NCI-H2171 (cell line): Measurements from ENCODE around the gene CEP57L1.
A peak's percentile ranks its signal among the peaks of the same experiment; 100 is the strongest.
"Not testable (repeated sequence)": the region's sequence is repeated elsewhere in the genome, so short reads cannot be mapped to it uniquely, and the experiment has no call there.

ENCODE experiments used
- DNase-seq: peaks from one replicate; lab custom pipeline; 2025; lab: John Stamatoyannopoulos, UW

The CEP57L1 gene

DNA sequence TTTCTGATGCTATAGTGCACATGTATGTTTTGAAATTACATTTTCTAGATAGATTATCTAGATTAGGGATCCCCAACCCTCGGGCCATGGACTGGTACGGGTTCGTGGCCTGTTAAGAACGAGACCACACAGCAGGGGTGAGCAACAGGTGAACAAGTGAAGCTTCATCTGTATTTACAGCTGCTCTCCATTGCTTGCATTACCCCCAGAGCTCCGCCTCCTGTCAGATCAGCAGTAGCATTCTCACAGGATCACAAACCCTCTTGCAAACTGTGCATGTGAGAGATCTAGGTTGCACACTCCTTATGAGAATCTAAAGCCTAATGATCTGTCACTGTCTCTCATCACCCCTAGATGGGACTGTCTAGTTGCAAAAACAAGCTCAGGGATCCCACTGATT is 10.4 kb downstream of the CEP57L1 start:
- DNase-seq: no peak

DNA sequence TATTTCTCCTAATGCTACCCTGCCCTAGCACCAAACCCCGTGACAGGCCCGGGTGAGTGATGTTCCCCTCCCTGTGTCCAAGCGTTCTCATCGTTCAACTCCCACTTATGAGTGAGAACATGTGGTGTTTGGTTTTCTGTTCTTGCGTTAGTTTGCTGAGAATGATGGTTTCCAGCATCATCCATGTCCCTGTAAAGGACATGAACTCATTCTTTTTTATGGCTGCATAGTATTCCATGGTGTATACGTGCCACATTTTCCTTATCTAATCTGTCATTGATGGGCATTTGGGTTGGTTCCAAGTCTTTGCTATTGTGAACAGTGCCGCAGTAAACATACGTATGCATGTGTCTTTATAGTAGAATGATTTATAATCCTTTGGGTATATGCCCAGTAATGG is 14.4 kb downstream of the CEP57L1 start:
- not testable (repeated sequence) for DNase-seq

DNA sequence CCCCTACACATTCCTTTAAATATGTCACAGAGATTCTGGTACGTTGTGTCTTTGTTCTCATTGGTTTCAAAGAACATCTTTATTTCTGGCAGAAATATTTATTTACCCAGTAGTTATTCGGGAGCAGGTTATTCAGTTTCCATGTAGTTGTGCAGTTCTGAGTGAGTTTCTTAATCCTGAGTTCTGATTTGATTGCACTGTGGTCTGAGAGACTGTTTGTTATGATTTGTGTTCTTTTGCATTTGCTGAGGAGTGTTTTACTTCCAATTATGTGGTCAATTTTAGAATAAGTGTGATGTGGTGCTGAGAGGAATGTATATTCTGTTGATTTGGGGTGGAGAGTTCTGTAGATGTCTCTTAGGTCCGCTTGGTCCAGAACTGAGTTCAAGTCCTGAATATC is 17.4 kb downstream of the CEP57L1 start:
- not testable (repeated sequence) for DNase-seq

DNA sequence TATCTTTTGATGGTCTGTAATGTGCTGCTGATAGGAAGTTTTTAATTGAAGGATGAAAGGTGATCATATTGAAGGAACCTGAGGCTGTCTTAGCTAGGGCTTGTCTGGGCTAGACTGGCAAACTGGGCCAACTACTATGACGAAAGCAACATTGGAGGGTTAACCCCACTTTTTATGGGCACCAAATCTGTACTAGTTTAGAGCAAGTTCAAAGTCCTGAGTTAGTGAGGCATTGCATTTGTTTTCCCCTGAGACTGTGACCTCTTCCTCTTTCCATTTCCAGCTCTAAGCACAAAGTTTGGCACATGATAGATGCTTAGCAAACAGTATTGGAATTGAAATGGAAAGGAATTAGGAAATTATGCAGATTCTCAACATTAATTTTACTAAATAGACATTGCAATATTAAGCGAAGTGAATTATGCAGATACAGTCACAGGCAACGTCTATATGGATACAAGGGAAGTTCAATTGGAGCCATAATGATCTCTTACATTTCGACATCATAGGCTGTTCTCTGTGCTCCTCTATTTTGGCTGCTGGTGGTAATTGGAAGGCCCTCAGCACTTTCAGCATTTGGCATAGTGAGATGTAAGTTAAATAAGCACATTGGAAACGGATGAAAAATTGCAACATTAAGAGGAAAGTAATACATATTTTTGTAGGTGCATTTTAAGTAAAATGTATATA is 22.2 kb downstream of the CEP57L1 start:
- DNase-seq: no peak

DNA sequence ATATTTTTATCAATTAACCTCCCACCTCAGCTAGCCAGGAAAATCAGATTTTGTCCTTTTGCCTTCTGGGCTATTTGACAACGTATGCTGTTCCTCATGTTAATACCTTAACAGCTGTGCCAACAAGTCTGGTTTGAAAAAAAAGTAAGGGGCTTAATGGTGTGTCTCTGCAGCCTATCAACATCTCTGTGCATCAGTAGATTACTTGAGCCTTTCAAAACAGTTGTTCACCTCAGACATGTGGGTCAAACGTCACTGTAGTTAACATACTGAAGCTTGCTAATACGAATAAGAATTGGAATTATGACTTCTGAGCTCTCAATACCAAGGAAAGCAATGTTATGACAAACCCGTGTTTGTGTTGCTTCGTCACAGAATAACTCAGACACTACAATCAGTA is 23.0 kb downstream of the CEP57L1 start:
- peak; percentile 36 for DNase-seq

DNA sequence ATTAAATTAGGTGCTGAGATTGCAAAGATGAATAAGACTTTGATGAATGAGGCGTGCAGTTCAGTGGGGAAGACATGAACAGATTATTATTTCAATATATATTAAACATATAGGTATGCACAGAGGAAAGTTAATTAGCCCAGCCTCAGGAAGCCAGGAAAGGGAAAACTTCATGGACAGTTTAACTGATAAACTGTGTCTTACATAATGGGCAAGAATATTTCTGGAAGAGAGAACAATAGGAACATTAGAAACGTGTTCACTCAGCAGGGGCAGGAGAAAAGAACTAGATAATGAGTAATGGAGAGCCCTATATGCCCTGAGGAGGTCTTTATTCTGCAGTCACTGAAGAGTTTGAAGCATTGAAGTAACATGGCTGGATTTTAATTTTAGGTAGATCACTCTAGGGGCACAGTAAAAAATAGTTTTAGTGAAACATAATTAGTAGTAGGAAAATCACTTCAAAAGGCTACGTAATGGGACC is 23.6 kb downstream of the CEP57L1 start:
- no peak for DNase-seq

DNA sequence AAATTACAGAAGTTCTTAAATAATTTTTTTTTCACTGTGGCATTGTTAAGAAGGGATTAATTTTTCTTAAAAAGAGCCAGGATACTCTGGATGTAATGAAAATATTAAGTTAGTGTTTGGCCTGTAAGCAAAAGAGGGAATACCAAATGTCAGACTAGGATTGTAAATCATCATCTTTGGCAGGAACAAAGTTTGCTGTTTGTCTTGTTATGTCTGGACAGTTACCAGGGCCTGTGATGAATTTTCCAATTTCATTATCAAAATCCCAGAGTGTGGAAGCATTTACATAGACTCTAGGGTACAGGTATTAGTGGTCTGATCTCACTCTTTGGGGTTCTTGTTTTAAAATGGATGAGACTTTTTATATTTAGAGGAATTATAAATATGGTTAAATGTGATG is 26.1 kb downstream of the CEP57L1 start:
- DNase-seq: no peak

DNA sequence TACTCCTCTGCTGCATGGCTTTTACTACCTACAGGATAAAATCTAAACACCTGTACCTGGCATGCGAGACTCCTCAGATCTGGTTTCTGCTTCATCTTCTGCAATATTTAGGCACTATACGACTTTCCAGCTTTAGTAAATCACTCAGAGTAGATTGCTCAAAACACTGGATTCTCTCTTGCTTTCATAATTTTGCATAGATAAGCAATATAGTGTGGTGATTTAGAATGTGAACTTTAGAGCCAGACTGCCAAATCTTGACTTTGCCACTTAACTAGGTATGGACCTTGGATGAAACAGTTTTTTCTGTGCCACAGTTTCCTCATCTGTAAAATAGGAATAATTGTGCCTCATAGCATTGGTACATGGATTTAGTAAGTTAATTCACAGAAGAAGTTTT is 28.9 kb downstream of the CEP57L1 start:
- DNase-seq: no peak

DNA sequence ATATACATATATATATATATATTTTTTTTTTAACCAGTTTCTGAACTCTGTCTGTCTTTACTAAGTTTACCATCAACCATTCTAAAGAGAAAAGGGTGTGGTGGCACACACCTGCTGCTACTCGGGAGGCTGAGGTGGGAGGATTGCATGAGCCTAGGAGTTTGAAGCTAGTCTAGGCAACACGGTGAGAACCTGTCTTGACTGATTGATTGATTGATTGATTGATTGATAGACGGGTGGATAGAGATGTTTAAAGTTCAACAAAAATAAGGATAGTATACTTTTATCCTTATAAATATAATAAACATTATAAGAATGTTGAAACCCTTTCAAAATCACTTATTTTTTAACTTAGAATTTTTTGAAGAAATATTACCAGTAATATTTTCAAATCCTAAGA is 30.2 kb downstream of the CEP57L1 start:
- DNase-seq: no peak

DNA sequence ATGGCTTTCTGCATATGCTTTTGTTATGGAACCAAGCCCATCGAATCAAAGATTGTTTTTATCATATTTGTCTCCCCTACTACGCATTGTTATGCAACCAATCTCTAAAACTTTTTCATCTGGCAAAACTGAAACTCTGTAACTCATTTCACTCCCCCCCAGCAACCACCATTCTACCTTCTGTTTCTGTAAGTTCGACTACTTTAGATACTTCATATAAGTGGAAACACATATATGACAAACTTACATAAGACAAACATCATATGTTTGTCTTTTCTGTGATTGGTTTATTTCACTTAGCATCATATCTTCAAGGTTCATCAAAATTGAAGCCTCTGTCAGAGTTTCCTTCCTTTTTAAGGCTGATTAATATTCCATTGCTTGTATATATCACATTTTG is 34.8 kb downstream of the CEP57L1 start:
- DNase-seq: no peak

DNA sequence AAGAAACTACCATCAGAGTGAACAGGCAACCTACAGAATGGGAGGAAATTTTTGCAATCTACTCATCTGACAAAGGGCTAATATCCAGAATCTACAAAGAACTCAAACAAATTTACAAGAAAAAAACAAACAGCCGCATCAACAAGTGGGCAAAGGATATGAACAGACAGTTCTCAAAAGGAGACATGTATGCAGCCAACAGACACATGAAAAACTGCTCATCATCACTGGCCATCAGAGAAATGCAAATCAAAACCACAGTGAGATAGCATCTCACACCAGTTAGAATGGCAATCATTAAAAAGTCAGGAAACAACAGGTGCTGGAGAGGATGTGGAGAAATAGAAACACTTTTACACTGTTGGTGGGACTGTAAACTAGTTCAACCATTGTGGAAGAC is 40.3 kb downstream of the CEP57L1 start:
- not testable (repeated sequence) for DNase-seq

DNA sequence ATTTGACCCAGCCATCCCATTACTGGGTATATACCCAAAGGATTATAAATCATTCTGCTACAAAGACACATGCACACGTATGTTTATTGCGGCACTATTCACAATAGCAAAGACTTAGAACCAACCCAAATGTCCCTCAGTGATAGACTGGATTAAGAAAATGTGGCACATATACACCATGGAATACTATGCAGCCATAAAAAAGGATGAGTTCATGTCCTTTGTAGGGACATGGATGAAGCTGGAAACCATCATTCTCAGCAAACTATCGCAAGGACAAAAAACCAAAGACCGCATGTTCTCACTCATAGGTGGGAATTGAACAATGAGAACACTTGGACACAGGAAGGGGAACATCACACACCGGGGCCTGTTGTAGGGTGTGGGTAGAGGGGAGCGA is 40.7 kb downstream of the CEP57L1 start:
- not testable (repeated sequence) for DNase-seq

DNA sequence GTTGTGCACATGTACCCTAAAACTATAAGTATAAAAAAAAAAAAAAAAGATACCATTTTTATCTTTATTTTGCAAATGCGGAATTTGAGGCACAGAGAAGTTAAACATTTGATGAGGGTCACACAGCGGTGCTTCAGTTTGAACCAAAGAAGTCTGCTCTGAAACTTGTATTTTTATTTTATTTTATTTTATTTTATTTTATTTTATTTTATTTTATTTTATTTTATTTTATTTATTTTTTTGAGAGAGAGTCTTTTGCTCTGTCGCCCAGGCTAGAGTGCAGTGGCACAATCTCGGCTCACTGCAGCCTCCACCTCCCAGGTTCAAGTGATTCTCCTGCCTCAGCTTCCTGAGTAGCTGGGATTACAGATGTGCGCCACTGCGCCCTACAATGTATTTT is 41.2 kb downstream of the CEP57L1 start:
- DNase-seq: not testable (repeated sequence)

DNA sequence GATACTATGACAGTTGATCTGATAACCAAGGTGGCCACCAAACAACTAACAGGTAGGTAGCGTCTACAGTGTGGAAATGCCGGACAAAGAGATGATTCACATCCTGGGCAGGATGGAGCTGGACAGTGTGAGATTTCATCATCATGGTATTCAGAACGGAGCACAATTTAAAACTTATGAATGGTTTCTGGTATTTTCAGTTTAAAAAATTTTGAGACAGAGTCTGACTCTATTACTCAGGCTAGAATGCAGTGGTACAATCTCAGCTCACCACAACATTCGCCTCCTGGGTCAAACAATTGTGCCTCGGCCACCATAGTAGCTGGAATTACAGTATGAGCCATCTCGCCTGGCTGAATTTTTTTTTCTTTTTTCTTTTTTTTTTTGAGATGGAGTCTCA is 43.8 kb downstream of the CEP57L1 start:
- DNase-seq: no peak

DNA sequence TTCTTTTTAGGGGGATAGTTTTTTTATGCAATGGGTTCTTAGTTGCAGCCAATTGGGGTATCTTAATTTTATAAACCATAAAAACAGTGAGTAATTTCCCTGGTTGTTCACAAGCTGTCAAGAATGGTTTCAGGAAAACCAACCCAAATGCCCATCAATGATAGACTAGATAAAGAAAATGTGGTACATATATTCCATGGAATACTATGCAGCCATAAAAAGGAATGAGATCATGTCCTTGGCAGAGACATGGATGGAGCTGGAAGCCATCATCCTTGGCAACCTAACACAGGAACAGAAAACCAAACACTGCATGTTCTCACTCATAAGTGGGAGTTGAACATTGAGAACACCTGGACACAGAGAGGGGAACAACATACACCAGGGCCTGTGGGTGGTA is 46.8 kb downstream of the CEP57L1 start:
- DNase-seq: not testable (repeated sequence)

DNA sequence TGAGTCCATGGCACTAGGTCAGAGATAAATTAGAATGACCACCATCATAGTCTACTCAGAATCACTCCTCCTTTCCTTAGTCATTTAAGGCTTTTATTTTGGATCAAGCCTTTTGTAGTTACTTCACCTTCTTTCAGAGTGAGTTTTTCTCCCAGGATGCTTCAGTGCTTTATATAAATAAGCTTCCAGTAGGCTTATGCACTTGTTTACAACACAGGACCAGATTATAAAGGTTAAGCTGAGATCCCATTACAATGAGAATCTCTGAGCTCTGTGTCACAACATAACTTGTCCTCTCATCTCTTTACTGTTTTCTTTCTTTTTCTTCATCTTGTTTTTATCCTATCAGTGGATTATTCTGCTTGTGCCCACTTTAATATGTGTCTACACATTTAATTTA is 47.9 kb downstream of the CEP57L1 start:
- DNase-seq: no peak

DNA sequence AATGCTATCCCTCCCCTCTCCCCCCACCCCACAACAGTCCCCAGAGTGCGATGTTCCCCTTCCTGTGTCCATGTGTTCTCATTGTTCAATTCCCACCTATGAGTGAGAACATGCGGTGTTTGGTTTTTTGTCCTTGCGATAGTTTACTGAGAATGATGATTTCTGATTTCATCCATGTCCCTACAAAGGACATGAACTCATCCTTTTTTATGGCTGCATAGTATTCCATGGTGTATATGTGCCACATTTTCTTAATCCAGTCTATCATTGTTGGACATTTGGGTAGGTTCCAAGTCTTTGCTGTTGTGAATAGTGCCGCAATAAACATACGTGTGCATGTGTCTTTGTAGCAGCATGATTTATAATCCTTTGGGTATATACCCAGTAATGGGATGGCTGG is 52.9 kb downstream of the CEP57L1 start:
- not testable (repeated sequence) for DNase-seq

DNA sequence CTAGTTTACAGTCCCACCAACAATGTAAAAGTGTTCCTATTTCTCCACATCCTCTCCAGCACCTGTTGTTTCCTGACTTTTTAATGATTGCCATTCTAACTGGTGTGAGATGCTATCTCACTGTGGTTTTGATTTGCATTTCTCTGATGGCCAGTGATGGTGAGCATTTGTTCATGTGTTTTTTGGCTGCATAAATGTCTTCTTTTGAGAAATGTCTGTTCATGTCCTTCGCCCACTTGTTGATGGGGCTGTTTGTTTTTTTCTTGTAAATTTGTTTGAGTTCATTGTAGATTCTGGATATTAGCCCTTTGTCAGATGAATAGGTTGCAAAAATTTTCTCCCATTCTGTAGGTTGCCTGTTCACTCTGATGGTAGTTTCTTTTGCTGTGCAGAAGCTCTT is 53.4 kb downstream of the CEP57L1 start:
- DNase-seq: not testable (repeated sequence)

DNA sequence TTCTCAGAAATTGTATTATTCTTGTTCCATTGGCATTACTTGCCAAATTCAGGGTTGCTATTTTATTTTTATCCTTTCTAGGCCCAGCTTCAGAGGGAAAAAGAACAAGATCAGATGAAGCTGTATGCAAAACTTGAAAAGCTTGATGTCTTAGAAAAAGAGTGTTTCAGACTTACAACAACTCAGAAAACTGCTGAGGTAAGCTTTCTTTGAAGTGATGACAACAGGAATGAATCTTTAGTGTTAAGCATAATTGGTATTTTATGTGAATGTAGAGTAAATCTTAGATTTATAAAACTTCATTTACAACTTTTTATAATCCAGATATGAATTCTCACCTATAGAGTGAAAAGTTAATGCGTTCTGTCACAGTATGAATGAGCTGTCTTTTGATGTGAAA is 58.4 kb downstream of the CEP57L1 start:
- no peak for DNase-seq

DNA sequence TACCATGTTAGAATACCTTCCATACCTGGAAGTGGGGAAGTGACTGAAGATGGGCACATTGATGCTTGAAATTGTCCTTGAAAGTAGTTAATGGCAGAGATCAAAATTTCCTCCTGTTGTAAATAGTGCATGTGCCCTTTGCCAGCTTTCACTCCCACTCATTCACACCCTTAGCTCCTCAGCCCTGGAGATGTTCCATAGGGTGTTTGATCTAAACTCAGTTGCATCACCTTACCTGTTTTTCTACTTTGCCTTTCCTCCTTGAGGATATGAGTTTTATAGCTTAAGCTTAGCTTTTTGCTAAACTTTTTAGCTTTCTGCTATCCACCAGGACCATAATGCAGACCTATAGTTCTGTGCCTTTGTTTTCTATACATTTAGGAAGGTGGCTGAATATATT is 69.0 kb downstream of the CEP57L1 start:
- DNase-seq: no peak

DNA sequence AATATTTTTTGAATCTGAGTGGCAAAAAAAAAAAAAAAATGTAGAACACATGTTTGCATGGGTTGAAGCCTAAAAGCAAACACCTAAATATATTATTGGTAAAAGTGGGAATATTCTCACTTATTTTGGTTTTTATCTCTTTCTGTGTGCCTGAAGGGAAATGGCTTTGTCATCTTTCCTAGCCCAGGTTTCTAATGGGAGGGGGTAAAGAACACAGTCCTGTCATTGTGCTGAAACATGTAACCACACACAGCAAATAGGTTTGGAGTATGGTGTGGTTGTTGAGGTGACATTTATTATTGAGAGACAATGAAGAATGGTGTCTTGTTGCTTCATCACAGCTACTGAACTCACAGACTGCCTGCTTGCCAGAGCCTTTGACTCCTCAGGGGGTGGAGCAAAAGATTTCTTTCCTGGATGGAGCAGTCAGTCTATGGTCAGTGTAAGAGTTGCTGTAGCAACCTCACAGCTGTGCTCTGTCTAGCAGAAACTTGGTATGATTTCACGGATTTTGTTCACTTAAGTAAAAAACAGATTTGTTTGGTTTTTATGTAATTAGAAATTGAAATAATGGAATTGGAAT is 70.2 kb downstream of the CEP57L1 start:
- DNase-seq: no peak

DNA sequence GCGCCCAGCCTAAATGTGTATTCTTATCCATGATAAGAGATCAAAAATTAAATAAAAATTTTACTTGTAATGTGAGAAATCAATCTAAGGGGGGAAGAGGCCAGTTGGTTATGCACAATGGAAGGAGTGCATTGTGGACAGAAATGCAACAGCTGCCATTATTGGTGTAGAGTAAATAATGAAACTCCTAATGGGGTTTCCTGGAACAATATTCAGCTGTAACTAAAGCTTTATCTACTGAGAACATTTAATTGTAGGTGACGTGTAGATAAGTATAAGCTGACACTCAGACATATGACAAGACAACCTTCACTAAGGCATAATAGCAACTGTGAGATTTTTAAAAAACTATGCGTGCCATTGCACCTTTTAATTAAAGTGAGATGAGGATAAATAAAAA is 71.4 kb downstream of the CEP57L1 start:
- DNase-seq: no peak

DNA sequence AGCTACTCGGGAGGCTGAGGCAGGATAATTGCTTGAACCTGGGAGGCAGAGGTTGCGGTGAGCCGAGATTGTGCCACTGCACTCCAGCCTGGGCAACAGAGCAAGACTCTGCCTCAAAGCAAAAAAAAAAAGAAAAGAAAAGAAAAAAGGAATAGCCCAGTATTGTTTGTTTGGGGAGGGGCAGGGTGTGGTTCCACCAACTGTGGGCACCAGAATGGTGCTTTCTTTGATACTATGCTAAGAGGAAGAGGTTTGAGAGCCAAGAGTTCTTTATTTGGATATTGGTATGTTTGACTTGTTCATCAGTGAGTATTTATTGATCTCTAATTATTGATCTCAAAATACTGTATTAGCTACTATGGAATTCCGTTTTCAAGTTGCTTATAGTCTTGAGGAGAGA is 72.3 kb downstream of the CEP57L1 start:
- no peak for DNase-seq

DNA sequence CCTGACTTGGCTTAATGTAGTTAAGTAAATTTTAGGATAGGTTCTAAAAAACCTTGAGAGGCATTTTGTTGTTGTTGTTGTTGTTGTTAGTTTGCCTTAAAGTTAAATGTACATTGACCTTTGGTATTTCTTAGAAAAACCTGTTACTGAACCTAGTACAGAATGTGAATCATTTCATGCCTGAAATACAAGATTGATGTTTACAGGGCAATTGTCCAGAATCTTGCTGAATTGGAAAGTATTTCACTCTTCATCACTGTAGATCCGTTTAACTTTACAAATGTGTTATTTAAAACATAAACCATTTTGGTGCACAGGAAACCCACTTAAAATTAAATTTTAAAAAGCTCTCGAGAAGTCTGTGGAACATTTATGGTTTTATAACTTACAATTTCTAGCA is 75.0 kb downstream of the CEP57L1 start:
- DNase-seq: no peak
